Measurements from ENCODE around the gene VPS9D1.
"Not testable (repeated sequence)": the region's sequence is repeated elsewhere in the genome, so short reads cannot be mapped to it uniquely, and the experiment has no call there.

VPS9D1 gene

GRCh38 chr16:89697616-89698331 lies 22.9 kb downstream of the VPS9D1 start:
- no peak for DNase-seq (ENCODE audit: low read depth in 2 of 2)
- H3K4me3 ChIP-seq (replicated peaks in 1 of 2; ENCODE audit: low read depth in 2 of 2, low read length in 2 of 2): no peak overlapping the region
- TF ChIP-seq CTCF (IDR thresholded peaks at IDR 0.05; ENCODE audit: low read depth, low read length): no peak

GRCh38 chr16:89697161-89697615 lies 23.5 kb downstream of the VPS9D1 start:
- H3K4me3 ChIP-seq (replicated peaks in 1 of 2; ENCODE audit: low read depth in 2 of 2, low read length in 2 of 2): no peak overlapping the region
- TF ChIP-seq CTCF (IDR thresholded peaks at IDR 0.05; ENCODE audit: low read depth, low read length): no peak
- DNase-seq (ENCODE audit: low read depth in 2 of 2): no peak

- no peak for TF ChIP-seq CTCF (IDR thresholded peaks at IDR 0.05; ENCODE audit: low read depth, low read length)
- H3K4me3 ChIP-seq (replicated peaks in 1 of 2; ENCODE audit: low read depth in 2 of 2, low read length in 2 of 2): no peak overlapping the region
- DNase-seq (ENCODE audit: low read depth in 2 of 2): peak in 1 of 2 donors; percentile 16
These were observed 24.0 kb downstream of the VPS9D1 start for GRCh38 chr16:89696670-89697128.

GRCh38 chr16:89695875-89696669 lies 24.6 kb downstream of the VPS9D1 start:
- TF ChIP-seq CTCF (IDR thresholded peaks at IDR 0.05; ENCODE audit: low read depth, low read length): no peak
- no peak for DNase-seq (ENCODE audit: low read depth in 2 of 2)
- no peak overlapping the region for H3K4me3 ChIP-seq (replicated peaks in 1 of 2; ENCODE audit: low read depth in 2 of 2, low read length in 2 of 2)

- no peak for DNase-seq (ENCODE audit: low read depth in 2 of 2)
- TF ChIP-seq CTCF (IDR thresholded peaks at IDR 0.05; ENCODE audit: low read depth, low read length): no peak
- no peak overlapping the region for H3K4me3 ChIP-seq (replicated peaks in 1 of 2; ENCODE audit: low read depth in 2 of 2, low read length in 2 of 2)
These were observed 25.4 kb downstream of the VPS9D1 start for GRCh38 chr16:89695086-89695874.

- not testable (repeated sequence) for H3K4me3 ChIP-seq (replicated peaks in 1 of 2; ENCODE audit: low read depth in 2 of 2, low read length in 2 of 2); DNase-seq (ENCODE audit: low read depth in 2 of 2)
These were observed 26.0 kb downstream of the VPS9D1 start for GRCh38 chr16:89694784-89695085.

All from cardiac fibroblast (primary cell).